Measurements from ENCODE around the gene GRHPR. TPM values are rescaled to one million over a fixed set of nuclear protein-coding genes. Genes with fewer than 3 reads are reported as not detected.

The GRHPR gene
- total RNA-seq, 4 donors from 2014 or later, result 74.5 to 117 (median 93.8) TPM

DNA sequence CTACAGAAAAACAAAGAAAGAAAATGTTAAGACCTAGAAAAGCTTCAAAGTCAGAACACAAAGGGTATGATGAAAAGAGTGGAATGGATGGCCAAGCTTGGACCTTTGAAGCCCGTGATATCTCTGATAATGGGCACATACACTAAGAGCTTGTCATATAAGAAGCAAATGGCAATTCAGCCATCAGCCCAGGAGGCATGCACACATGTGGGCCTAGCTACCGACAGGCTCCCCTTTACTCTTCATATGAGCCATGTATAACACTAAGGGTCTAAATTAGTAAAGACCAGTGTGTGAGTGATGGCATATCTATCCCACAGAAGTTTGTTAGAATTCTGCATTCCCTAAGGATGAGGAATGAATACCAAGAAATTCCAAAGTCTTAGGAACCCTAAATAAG, 20.1 kb downstream of the GRHPR start:
- WGBS, 2 donors, result 77 to 93% methylated on average over 2 of the region's 2 CpGs
- intact Hi-C loops (cut with DNase I), result no loop called here
- Histone ChIP-seq H3K27me3 (no peaks in the 10 kb centered on the region), H3K36me3 (peaks cover 27 to 78% (median 27%) of the 10 kb centered on the region in 3 donors), H3K27ac (no peak overlapping the region), H3K4me1 (peaks cover 0 to 27% (median 0%) of the 10 kb centered on the region in 3 donors), H3K4me3 (no peak overlapping the region), H3K9me3 (no peaks in the 10 kb centered on the region)
- TF ChIP-seq POLR2A (IDR thresholded peaks at IDR 0.05), result no peak
- DNase-seq, result no peak

DNA sequence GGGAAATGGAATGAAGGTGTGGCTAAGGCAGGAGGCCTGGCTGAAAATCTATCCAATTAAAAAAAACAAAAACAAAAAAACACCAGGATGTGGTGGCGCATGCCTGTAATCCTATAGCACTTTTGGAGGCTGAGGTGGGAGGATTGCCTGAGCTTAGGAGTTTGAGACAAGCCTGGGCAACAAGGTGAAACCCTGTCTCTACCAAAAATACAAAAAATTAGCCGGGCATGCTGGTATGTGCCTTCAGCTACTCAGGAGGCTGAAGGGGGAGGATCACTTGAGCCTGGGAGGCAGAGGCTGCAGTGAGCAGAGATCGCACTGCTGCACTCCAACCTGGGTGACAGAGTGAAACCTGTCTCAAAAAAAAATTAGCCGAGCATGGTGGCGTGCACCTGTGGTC, 21.1 kb downstream of the GRHPR start:
- 90% methylated on average over 5 of the region's 5 CpGs for WGBS, 2 donors
- H3K27me3 ChIP-seq, result no peaks in the 10 kb centered on the region
- H3K4me1 ChIP-seq, result peaks cover 0 to 28% (median 0%) of the 10 kb centered on the region in 3 donors
- intact Hi-C loops (cut with DNase I), result no loop called here
- no peak overlapping the region for H3K27ac ChIP-seq
- H3K9me3 ChIP-seq, result no peaks in the 10 kb centered on the region
- no peak for TF ChIP-seq POLR2A (IDR thresholded peaks at IDR 0.05)
- TF ChIP-seq, protein P1, sequence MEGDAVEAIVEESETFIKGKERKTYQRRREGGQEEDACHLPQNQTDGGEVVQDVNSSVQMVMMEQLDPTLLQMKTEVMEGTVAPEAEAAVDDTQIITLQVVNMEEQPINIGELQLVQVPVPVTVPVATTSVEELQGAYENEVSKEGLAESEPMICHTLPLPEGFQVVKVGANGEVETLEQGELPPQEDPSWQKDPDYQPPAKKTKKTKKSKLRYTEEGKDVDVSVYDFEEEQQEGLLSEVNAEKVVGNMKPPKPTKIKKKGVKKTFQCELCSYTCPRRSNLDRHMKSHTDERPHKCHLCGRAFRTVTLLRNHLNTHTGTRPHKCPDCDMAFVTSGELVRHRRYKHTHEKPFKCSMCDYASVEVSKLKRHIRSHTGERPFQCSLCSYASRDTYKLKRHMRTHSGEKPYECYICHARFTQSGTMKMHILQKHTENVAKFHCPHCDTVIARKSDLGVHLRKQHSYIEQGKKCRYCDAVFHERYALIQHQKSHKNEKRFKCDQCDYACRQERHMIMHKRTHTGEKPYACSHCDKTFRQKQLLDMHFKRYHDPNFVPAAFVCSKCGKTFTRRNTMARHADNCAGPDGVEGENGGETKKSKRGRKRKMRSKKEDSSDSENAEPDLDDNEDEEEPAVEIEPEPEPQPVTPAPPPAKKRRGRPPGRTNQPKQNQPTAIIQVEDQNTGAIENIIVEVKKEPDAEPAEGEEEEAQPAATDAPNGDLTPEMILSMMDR (IDR thresholded peaks at IDR 0.05), result no peak
- H3K36me3 ChIP-seq, result peaks cover 22 to 76% (median 25%) of the 10 kb centered on the region in 3 donors
- H3K4me3 ChIP-seq, result no peak overlapping the region
- no peak for DNase-seq

DNA sequence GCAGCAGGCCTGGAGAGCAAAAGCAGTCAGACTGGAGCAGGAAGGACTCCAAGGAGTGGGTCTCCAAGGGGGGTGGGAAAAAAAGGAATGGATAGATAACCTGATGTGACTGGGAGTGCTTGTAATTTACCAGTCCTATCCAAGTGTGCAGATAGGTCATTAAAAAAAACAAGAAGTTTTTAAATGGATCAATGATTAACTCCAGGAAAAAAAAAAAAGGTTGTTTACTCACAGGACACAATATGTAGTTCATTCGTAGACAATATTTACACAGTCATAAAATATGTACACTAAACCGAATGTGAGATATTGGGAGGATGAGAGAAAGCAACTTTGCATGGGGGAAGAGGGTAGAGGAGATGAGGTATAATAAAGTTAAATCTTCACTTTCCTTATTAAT, 22.4 kb downstream of the GRHPR start:
- peaks cover 0 to 28% (median 0%) of the 10 kb centered on the region in 3 donors for H3K4me1 ChIP-seq
- TF ChIP-seq POLR2A (IDR thresholded peaks at IDR 0.05), result no peak
- TF ChIP-seq, protein P1 (IDR thresholded peaks at IDR 0.05), result no peak
- H3K36me3 ChIP-seq, result peaks cover 14 to 76% (median 25%) of the 10 kb centered on the region in 3 donors
- DNase-seq, result no peak
- H3K27me3 ChIP-seq, result no peaks in the 10 kb centered on the region
- H3K9me3 ChIP-seq, result no peaks in the 10 kb centered on the region
- intact Hi-C loops (cut with DNase I), result no loop called here
- no peak overlapping the region for H3K27ac ChIP-seq
- WGBS, 2 donors, result 66 to 71% methylated on average over 2 of the region's 2 CpGs
- H3K4me3 ChIP-seq, result no peak overlapping the region

DNA sequence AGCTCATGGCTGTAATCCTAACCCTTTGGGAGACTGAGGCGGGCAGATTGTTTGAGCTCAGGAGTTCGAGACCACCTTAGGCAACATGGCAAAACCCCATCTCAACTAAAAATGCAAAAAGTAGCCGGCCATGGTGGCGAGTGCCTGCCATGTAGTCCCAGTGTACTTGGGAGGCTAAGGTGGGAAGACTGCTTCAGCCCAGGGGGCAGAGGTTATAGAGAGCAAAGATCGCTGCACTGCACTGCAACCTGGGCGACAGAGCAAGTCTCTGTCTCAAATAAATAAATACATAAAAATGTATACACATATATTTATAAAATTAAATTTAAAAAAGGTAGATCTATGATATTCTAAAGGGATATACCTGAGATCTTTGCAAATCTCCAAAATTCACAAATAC, 23.3 kb downstream of the GRHPR start:
- no peaks in the 10 kb centered on the region for H3K27me3 ChIP-seq
- WGBS, 2 donors, result 91 to 93% methylated on average over 6 of the region's 6 CpGs
- H3K36me3 ChIP-seq, result peaks cover 8 to 72% (median 17%) of the 10 kb centered on the region in 3 donors
- H3K9me3 ChIP-seq, result no peaks in the 10 kb centered on the region
- DNase-seq, result no peak
- peaks cover 0 to 29% (median 0%) of the 10 kb centered on the region in 3 donors for H3K4me1 ChIP-seq
- no peak overlapping the region for H3K4me3 ChIP-seq
- H3K27ac ChIP-seq, result no peak overlapping the region
- intact Hi-C loops (cut with DNase I), result no loop called here
- TF ChIP-seq, protein P1 (IDR thresholded peaks at IDR 0.05), result no peak
- TF ChIP-seq POLR2A (IDR thresholded peaks at IDR 0.05), result no peak

DNA sequence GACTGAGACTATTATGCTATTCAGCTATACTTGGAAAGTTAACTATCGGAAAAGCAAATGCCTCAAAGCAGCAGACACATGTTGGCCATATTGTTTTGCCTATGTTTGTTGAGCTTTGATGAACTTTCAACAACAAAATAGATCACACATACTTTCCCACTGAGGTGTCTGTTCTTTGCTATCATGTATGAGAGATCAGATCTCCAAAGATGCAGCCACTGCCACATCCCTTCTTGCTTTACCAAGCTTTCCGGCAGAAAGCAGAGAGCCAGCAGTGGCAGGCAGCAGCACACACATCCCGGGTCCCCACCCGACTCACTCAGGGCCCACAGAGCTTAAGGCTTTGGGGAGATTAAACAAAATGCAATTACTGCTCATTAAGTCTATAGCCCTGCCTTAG, 23.9 kb downstream of the GRHPR start:
- no peaks in the 10 kb centered on the region for H3K27me3 ChIP-seq
- no peaks in the 10 kb centered on the region for H3K9me3 ChIP-seq
- peaks cover 0 to 34% (median 0%) of the 10 kb centered on the region in 3 donors for H3K4me1 ChIP-seq
- no peak for TF ChIP-seq POLR2A (IDR thresholded peaks at IDR 0.05)
- TF ChIP-seq, protein P1 (IDR thresholded peaks at IDR 0.05), result no peak
- 71 to 92% methylated on average over 1 to 3 of the region's 4 CpGs for WGBS, 2 donors
- peaks cover 3 to 67% (median 12%) of the 10 kb centered on the region in 3 donors for H3K36me3 ChIP-seq
- DNase-seq, result no peak
- intact Hi-C loops (cut with DNase I), result no loop called here
- H3K27ac ChIP-seq, result no peak overlapping the region
- H3K4me3 ChIP-seq, result no peak overlapping the region

DNA sequence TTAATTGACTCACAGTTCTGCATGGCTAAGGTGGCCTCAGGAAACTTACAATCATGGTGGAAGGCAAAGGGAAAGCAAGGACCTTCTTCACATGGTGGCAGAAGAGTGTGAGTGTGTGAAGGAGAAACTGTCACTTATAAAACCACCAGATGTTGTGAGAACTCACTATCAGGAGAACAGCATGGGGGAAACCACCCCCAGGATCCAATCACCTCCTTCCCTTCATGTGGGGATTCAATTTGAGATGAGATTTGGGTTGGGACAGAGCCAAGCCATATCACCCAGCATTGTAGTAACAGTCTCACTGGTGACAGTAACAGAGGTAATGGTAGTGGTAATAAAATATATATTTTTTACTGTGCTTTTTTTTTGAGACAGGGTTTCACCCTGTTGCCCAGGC, 24.6 kb downstream of the GRHPR start:
- Histone ChIP-seq H3K4me3 (no peak overlapping the region), H3K27me3 (no peaks in the 10 kb centered on the region), H3K4me1 (peaks cover 0 to 41% (median 0%) of the 10 kb centered on the region in 3 donors), H3K9me3 (no peaks in the 10 kb centered on the region), H3K36me3 (peaks cover 0 to 60% (median 5%) of the 10 kb centered on the region in 3 donors), H3K27ac (no peak overlapping the region)
- DNase-seq, result no peak
- intact Hi-C loops (cut with DNase I), result no loop called here
- TF ChIP-seq, protein P1 (IDR thresholded peaks at IDR 0.05), result no peak
- TF ChIP-seq POLR2A (IDR thresholded peaks at IDR 0.05), result no peak

Measured in esophagus squamous epithelium (tissue), 5 donors.